A673 (cell line): ENCODE measurements around the gene LMF1.

Source experiments
- EZH2 ChIP-seq: fragments of 200-600 bp; sonication (generic); IDR thresholded peaks from 2 replicates; pipeline ENCODE4 v1.6.1; 2017; ENCODE audit warnings: borderline replicate concordance, low read depth, mild to moderate bottlenecking, mixed read lengths, antibody characterized with exemption, low read length; ENCODE audit not compliant: poor library complexity, severe bottlenecking
- TF ChIP-seq, protein P1 (sequence below): fragments of 300-800, 200-600 bp; sonication (generic); conservative IDR thresholded peaks from 2 replicates; pipeline ENCODE4 v1.5.1; 2017; ENCODE audit warnings: low read depth, mild to moderate bottlenecking, antibody characterized with exemption, low read length, moderate library complexity, mixed read lengths

DNA sequence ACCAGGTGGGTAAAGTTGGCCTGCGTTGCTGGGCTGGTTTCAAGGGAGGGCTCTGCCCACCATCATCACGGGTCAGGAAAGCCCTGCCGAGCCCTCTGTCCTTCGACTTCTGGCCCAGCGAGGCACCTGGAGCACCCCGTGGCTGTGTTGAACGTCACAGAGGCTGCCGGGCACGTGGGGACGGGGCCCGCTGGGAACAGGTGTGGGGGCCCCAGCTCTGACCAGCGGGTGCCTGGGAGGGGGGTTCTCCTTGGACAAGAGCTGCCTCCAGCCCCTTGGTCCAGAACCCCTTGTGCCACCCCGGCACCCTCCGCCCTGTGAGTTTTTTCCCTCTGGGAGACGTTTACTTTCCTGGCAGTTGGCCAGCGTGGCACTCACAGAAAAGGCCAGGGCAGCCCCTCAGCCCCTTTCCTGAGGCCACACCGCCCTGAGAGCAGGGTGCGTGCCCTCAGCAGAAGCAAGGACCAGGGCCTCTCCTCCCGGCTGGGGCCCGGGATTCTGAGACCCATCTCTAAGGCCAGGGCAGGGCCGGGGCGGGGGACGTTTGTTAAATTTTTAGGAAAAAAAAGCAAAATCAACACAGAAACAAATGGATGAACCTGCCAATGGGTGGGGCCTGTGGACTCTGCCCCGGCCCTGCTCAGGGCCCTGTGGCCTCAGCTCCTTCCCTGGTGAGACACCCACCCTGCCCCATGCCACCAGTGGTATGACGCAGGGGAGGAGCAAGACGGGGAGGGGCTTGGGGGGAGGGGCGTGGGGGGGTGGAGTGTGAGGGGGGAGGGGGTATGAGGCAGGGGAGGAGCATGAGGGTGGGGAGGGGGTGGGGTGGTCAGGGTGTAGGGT is 139.0 kb downstream of the LMF1 start:
- TF ChIP-seq, protein P1, sequence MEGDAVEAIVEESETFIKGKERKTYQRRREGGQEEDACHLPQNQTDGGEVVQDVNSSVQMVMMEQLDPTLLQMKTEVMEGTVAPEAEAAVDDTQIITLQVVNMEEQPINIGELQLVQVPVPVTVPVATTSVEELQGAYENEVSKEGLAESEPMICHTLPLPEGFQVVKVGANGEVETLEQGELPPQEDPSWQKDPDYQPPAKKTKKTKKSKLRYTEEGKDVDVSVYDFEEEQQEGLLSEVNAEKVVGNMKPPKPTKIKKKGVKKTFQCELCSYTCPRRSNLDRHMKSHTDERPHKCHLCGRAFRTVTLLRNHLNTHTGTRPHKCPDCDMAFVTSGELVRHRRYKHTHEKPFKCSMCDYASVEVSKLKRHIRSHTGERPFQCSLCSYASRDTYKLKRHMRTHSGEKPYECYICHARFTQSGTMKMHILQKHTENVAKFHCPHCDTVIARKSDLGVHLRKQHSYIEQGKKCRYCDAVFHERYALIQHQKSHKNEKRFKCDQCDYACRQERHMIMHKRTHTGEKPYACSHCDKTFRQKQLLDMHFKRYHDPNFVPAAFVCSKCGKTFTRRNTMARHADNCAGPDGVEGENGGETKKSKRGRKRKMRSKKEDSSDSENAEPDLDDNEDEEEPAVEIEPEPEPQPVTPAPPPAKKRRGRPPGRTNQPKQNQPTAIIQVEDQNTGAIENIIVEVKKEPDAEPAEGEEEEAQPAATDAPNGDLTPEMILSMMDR, result no peak
- TF ChIP-seq EZH2, result no peak
